CD4-positive, CD25-positive, alpha-beta regulatory T cell (primary cell): ENCODE measurements around the gene MAPK1IP1L. TPM values are rescaled to one million over a fixed set of nuclear protein-coding genes. Genes with fewer than 3 reads are reported as not detected.
"Not testable (repeated sequence)": the region's sequence is repeated elsewhere in the genome, so short reads cannot be mapped to it uniquely, and the experiment has no call there.

ENCODE experiments used
- ATAC-seq, 2 donors: fragments of 150-1000 bp; cut with Tn5 transposase; one replicate each; pipeline ENCODE4 v1.10.0; 2021; ENCODE audit warnings: low read depth in 2 of 2, moderate number of reproducible peaks in 2 of 2, moderate library complexity in 1 of 2
- DNase-seq, 3 donors: peaks; one replicate each; pipeline versions ENCODE4 v3.0.0 to v3.0.0-alpha.2; 2012 to 2022; ENCODE audit warnings: mixed read lengths in 1 of 3
- H3K27ac ChIP-seq: one replicate; pipeline ENCODE4 v1.7.0; 2013; ENCODE audit warnings: mild to moderate bottlenecking, low read length; ENCODE audit not compliant: insufficient read depth, poor library complexity, severe bottlenecking
- H3K27me3 ChIP-seq: one replicate; pipeline ENCODE4 v1.7.0; 2013; ENCODE audit warnings: low read length; ENCODE audit not compliant: control insufficient read depth, insufficient read depth
- H3K36me3 ChIP-seq: one replicate; pipeline ENCODE4 v1.7.0; 2013; ENCODE audit warnings: mild to moderate bottlenecking, low read length, moderate library complexity; ENCODE audit not compliant: control insufficient read depth, insufficient read depth
- H3K4me1 ChIP-seq: 2 replicates; pipeline ENCODE4 v1.7.0; 2013; ENCODE audit warnings: mild to moderate bottlenecking, low read length; ENCODE audit not compliant: insufficient read depth, control insufficient read depth, poor library complexity, severe bottlenecking
- H3K4me3 ChIP-seq: one replicate; pipeline ENCODE4 v1.7.0; 2013; ENCODE audit warnings: low read depth, mild to moderate bottlenecking, low read length, moderate library complexity
- H3K9me3 ChIP-seq, 2 experiments: 1 replicate in 1 of 2; 2 replicates in 1 of 2; pipeline ENCODE4 v1.7.0; 2013; ENCODE audit warnings: low read length in 2 of 2, mild to moderate bottlenecking in 1 of 2, moderate library complexity in 1 of 2; ENCODE audit not compliant: control insufficient read depth in 2 of 2
- H3K27ac Mint-ChIP-seq, 3 donors: one replicate each; pipeline ENCODE4 v1.8.0; 2020 to 2022; ENCODE audit warnings: mild to moderate bottlenecking in 3 of 3, mixed read lengths in 3 of 3, moderate library complexity in 2 of 3
- H3K27me3 Mint-ChIP-seq: one replicate; pipeline ENCODE4 v1.8.0; 2022; ENCODE audit warnings: mild to moderate bottlenecking, mixed read lengths
- H3K36me3 Mint-ChIP-seq: one replicate; pipeline ENCODE4 v1.8.0; 2020; ENCODE audit warnings: mixed read lengths
- H3K4me1 Mint-ChIP-seq, 4 donors: one replicate each; pipeline ENCODE4 v1.8.0; 2020 to 2022; ENCODE audit warnings: mixed read lengths in 4 of 4, mild to moderate bottlenecking in 1 of 4
- H3K4me3 Mint-ChIP-seq, 4 donors: one replicate each; pipeline ENCODE4 v1.8.0; 2020 to 2022; ENCODE audit warnings: mild to moderate bottlenecking in 4 of 4, mixed read lengths in 4 of 4, moderate library complexity in 3 of 4
- H3K9me3 Mint-ChIP-seq, 7 donors: one replicate each; pipeline ENCODE4 v1.8.0; 2020 to 2022; ENCODE audit warnings: mixed read lengths in 7 of 7, mild to moderate bottlenecking in 3 of 7, moderate library complexity in 2 of 7
- polyA plus RNA-seq, 4 donors: library from polyadenylated mRNA; unstranded; fragments of 300-500 nt; fragmentation: Illumina TruSeq; gene quantifications; one replicate each; pipeline ENCODE4 v1.2.3, GENCODE V29; 2021
- total RNA-seq: library from RNA; stranded (reverse); gene quantifications from one replicate; pipeline ENCODE4 v1.2.3, GENCODE V29; 2022

MAPK1IP1L gene
- total and polyA plus RNA-seq, 5 donors from 2014 or later: 97.1 to 193 (median 102) TPM

- peaks cover 2% of the 10 kb centered on the region for H3K36me3 ChIP-seq
- H3K4me3 Mint-ChIP-seq: peak within 1 kb of the TSS; percentile 89 to 99 (median 90)
- peak; percentile 86 to 90 for ATAC-seq
- H3K4me3 ChIP-seq: peak within 1 kb of the TSS; percentile 95
- peak within 1 kb of the TSS; percentile 90 for H3K27ac ChIP-seq
- H3K36me3 Mint-ChIP-seq: peaks cover 4% of the 10 kb centered on the region
- H3K27me3 Mint-ChIP-seq: no peaks in the 10 kb centered on the region
- H3K4me1 ChIP-seq: peaks cover 35% of the 10 kb centered on the region
- DNase-seq: peak; percentile 96 to 97 (median 96)
- peaks cover 39 to 62% (median 50%) of the 10 kb centered on the region in 4 donors for H3K4me1 Mint-ChIP-seq
- H3K27me3 ChIP-seq: no peaks in the 10 kb centered on the region
- no peaks in the 10 kb centered on the region for H3K9me3 ChIP-seq
- peaks cover 0 to 2% (median 0%) of the 10 kb centered on the region in 7 donors for H3K9me3 Mint-ChIP-seq
- peak within 1 kb of the TSS; percentile 88 for H3K27ac Mint-ChIP-seq
These were observed 24.5 kb upstream of the MAPK1IP1L start, which contains the start of the genes SOCS4 and WDHD1 for GRCh38 chr14:55026793-55027561. Gene SOCS4, plus strand, starts transcription at chr14:55027236. Its CDS starts 15,806 bp downstream, at chr14:55043042. Gene WDHD1, minus strand, starts transcription at chr14:55027099. Its CDS starts 312 bp downstream, at chr14:55026787.

GRCh38 chr14:55028066-55028465, 23.4 kb upstream of the MAPK1IP1L start:
- Histone ChIP-seq H3K27ac (peak overlapping the region; percentile 90), H3K4me3 (peak overlapping the region; percentile 95), H3K9me3 (no peaks in the 10 kb centered on the region), H3K27me3 (no peaks in the 10 kb centered on the region), H3K36me3 (peaks cover 4% of the 10 kb centered on the region), H3K4me1 (peaks cover 35% of the 10 kb centered on the region)
- DNase-seq (no peak), ATAC-seq (no peak)
- Mint-ChIP-seq H3K27ac (peak overlapping the region in 2 of 3 donors; percentile 88), H3K27me3 (no peaks in the 10 kb centered on the region), H3K9me3 (peaks cover 0 to 2% (median 0%) of the 10 kb centered on the region in 7 donors), H3K36me3 (peaks cover 4% of the 10 kb centered on the region), H3K4me3 (peak overlapping the region; percentile 89 to 99 (median 90)), H3K4me1 (peaks cover 39 to 64% (median 50%) of the 10 kb centered on the region in 4 donors)

GRCh38 chr14:55028476-55028875, 23.0 kb upstream of the MAPK1IP1L start:
- no peak for ATAC-seq

GRCh38 chr14:55031190-55031589, 20.3 kb upstream of the MAPK1IP1L start:
- Histone ChIP-seq H3K27me3 (no peaks in the 10 kb centered on the region), H3K9me3 (no peaks in the 10 kb centered on the region), H3K27ac (peak overlapping the region; percentile 26), H3K4me1 (peaks cover 31% of the 10 kb centered on the region), H3K4me3 (no peak overlapping the region), H3K36me3 (peaks cover 14% of the 10 kb centered on the region)
- H3K9me3 Mint-ChIP-seq: peaks cover 0 to 2% (median 0%) of the 10 kb centered on the region in 7 donors
- peak overlapping the region in 2 of 4 donors; percentile 17 to 86 for H3K4me3 Mint-ChIP-seq
- peak overlapping the region in 1 of 3 donors; percentile 17 for H3K27ac Mint-ChIP-seq
- H3K4me1 Mint-ChIP-seq: peaks cover 29 to 55% (median 43%) of the 10 kb centered on the region in 4 donors
- no peaks in the 10 kb centered on the region for H3K27me3 Mint-ChIP-seq
- DNase-seq (no peak), ATAC-seq (no peak)
- H3K36me3 Mint-ChIP-seq: peaks cover 14% of the 10 kb centered on the region

More at GRCh38 chr14:55028476-55028875, 23.0 kb upstream of the MAPK1IP1L start:
- no peak for DNase-seq
- H3K27ac Mint-ChIP-seq: peak overlapping the region in 2 of 3 donors; percentile 88
- H3K9me3 Mint-ChIP-seq: peaks cover 0 to 2% (median 0%) of the 10 kb centered on the region in 7 donors
- Histone ChIP-seq H3K9me3 (no peaks in the 10 kb centered on the region), H3K36me3 (peaks cover 4% of the 10 kb centered on the region), H3K4me1 (peaks cover 35% of the 10 kb centered on the region), H3K4me3 (peak overlapping the region; percentile 95), H3K27me3 (no peaks in the 10 kb centered on the region), H3K27ac (no peak overlapping the region)
- H3K27me3 Mint-ChIP-seq: no peaks in the 10 kb centered on the region
- peaks cover 4% of the 10 kb centered on the region for H3K36me3 Mint-ChIP-seq
- peak overlapping the region; percentile 89 to 99 (median 90) for H3K4me3 Mint-ChIP-seq
- H3K4me1 Mint-ChIP-seq: peaks cover 39 to 64% (median 50%) of the 10 kb centered on the region in 4 donors

- H3K27me3 Mint-ChIP-seq, H3K9me3 ChIP-seq, H3K9me3 Mint-ChIP-seq, H3K27me3 ChIP-seq, ATAC-seq, H3K4me3 ChIP-seq, H3K4me1 ChIP-seq, H3K4me3 Mint-ChIP-seq, H3K27ac ChIP-seq, DNase-seq: not testable (repeated sequence)
- peaks cover 18% of the 10 kb centered on the region for H3K36me3 ChIP-seq
- peaks cover 0 to 12% (median 6%) of the 10 kb centered on the region in 4 donors for H3K4me1 Mint-ChIP-seq
- peak overlapping the region in 1 of 3 donors; percentile 47 for H3K27ac Mint-ChIP-seq
- peaks cover 32% of the 10 kb centered on the region for H3K36me3 Mint-ChIP-seq
These were observed 13.5 kb upstream of the MAPK1IP1L start for GRCh38 chr14:55037995-55038394.

GRCh38 chr14:55038708-55039107, 12.7 kb upstream of the MAPK1IP1L start:
- no peaks in the 10 kb centered on the region for H3K27me3 ChIP-seq
- Mint-ChIP-seq H3K9me3 (peaks cover 0 to 2% (median 0%) of the 10 kb centered on the region in 7 donors), H3K27me3 (no peaks in the 10 kb centered on the region), H3K4me1 (peaks cover 0 to 12% (median 6%) of the 10 kb centered on the region in 4 donors), H3K27ac (peak overlapping the region in 1 of 3 donors; percentile 47), H3K36me3 (peaks cover 39% of the 10 kb centered on the region), H3K4me3 (no peak overlapping the region)
- peaks cover 25% of the 10 kb centered on the region for H3K36me3 ChIP-seq
- H3K27ac ChIP-seq: no peak overlapping the region
- DNase-seq (no peak), ATAC-seq (no peak)
- H3K4me3 ChIP-seq: no peak overlapping the region
- H3K9me3 ChIP-seq: no peaks in the 10 kb centered on the region
- H3K4me1 ChIP-seq: no peaks in the 10 kb centered on the region

- Histone ChIP-seq H3K36me3 (peaks cover 11% of the 10 kb centered on the region), H3K4me1 (no peaks in the 10 kb centered on the region), H3K9me3 (no peaks in the 10 kb centered on the region), H3K4me3 (no peak overlapping the region), H3K27ac (no peak overlapping the region), H3K27me3 (no peaks in the 10 kb centered on the region)
- Mint-ChIP-seq H3K4me1 (peaks cover 0 to 8% (median 4%) of the 10 kb centered on the region in 4 donors), H3K27ac (peak overlapping the region in 1 of 3 donors; percentile 15), H3K36me3 (peaks cover 21% of the 10 kb centered on the region), H3K27me3 (no peaks in the 10 kb centered on the region), H3K4me3 (no peak overlapping the region), H3K9me3 (no peaks in the 10 kb centered on the region)
- no peak for DNase-seq
- no peak for ATAC-seq
These were observed 7.9 kb upstream of the MAPK1IP1L start for GRCh38 chr14:55043528-55043927.
